Astrocyte of the spinal cord (primary cell): ENCODE data around the gene CUL7.

Experiments used
- DNase-seq: peaks from one replicate; pipeline ENCODE4 v3.0.0; 2011; ENCODE audit warnings: low read depth, low spot score
- H3K4me3 ChIP-seq: 2 replicates; pipeline ENCODE4 v1.5.1; 2011; ENCODE audit warnings: low read depth, mild to moderate bottlenecking, low read length, moderate library complexity
- in situ Hi-C: cut with HindIII; loops from 2 replicates; pipeline ENCODE4 v1.10.0; 2017; ENCODE audit warnings: low sequenced_read_pairs
- TF ChIP-seq, protein P1 (sequence below): IDR thresholded peaks from 2 replicates; pipeline ENCODE4 v1.5.1; 2012; ENCODE audit warnings: low read depth, mild to moderate bottlenecking, low read length, inconsistent platforms

The CUL7 gene

DNA sequence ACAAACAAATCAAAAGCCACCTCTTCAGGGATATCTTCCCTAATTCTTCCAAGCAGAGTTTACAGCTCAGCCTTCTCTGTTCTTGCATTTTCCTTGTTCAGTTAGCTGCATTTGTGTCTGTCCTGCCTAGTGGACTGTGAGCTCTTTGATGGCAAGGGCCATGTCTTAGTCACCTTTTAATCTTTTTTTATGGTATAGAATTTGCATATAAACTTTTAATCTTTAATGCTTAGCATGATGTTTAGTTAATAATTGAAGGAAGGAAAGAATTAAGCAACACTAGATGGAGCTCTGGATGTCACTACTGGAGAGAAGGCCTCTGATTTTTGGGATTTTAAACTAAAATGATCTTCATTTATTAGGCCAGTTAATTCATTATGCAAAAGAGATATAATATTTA lies 57.1 kb downstream of the CUL7 start:
- H3K4me3 ChIP-seq = no peak overlapping the region
- in situ Hi-C loops = no loop called here
- no peak for DNase-seq
- TF ChIP-seq, protein P1, sequence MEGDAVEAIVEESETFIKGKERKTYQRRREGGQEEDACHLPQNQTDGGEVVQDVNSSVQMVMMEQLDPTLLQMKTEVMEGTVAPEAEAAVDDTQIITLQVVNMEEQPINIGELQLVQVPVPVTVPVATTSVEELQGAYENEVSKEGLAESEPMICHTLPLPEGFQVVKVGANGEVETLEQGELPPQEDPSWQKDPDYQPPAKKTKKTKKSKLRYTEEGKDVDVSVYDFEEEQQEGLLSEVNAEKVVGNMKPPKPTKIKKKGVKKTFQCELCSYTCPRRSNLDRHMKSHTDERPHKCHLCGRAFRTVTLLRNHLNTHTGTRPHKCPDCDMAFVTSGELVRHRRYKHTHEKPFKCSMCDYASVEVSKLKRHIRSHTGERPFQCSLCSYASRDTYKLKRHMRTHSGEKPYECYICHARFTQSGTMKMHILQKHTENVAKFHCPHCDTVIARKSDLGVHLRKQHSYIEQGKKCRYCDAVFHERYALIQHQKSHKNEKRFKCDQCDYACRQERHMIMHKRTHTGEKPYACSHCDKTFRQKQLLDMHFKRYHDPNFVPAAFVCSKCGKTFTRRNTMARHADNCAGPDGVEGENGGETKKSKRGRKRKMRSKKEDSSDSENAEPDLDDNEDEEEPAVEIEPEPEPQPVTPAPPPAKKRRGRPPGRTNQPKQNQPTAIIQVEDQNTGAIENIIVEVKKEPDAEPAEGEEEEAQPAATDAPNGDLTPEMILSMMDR = no peak

DNA sequence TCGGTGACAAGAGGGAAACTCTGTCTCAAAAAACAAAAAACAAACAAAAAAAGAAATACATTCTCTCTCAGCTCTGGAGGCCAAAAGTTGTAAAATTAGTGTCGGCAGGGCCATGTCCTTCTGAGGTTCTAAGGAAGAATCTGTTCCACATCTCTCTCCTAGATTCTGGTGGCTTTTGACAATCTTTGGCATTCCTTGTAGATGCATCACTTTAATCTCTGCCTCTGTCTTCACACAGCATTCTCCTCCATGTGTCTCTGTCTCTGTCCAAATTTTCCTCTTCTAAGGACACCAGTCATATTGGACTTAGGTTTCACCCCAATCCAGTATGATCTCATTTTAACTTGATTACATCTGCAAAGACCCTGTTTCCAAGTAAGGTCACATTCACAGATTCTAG lies 60.2 kb downstream of the CUL7 start:
- DNase-seq = no peak
- no peak overlapping the region for H3K4me3 ChIP-seq
- TF ChIP-seq, protein P1 = no peak
- in situ Hi-C loops = no loop called here

DNA sequence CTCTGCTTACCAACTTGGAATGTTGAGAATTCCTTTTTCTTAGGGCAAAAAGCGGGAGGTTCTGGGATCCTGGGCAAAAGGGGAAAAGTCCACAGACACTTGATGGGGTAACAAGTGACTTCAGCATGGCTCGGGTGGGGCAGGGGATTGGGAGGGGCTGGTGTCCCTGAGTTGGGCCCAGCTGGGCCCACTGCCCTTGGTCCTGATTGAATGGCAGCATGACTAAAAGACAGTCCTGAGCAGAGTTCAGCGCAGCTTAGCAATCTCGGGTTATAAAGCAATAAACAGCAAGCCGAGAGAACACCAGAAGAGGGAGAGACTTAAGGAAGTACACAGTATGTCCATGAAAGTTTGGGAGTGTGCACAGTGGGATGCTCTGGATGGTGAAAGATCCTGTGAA lies 63.7 kb downstream of the CUL7 start:
- TF ChIP-seq, protein P1 = no peak
- DNase-seq = no peak
- no peak overlapping the region for H3K4me3 ChIP-seq
- in situ Hi-C loops = no loop called here

DNA sequence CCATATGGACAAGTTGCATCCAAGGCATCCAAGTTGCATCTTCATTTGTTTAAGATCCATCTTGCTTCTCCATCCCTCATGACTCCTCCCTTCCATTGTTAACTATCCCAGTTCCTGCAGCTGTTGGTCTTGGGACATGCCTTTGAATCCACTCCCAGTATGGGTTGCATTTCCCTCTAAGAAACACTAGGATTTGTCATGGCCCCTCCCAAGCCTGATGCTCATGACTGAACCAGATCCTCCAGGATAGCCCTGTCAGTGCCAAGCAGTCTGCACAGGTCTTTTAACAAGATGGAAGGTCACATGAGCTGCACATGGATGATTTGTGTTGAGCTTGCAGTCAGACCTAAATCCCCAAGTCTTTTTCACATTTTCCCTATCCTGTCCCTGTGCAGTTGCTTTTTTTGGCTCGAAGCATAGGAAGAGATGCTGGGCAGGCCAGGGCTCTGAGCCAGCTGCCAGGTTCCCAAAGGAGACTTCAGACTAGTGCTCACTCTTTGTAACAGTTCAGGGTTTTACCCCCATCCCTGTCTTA lies 65.1 kb downstream of the CUL7 start:
- H3K4me3 ChIP-seq = no peak overlapping the region
- TF ChIP-seq, protein P1 = no peak
- in situ Hi-C loops = no loop called here
- peak; percentile 14 for DNase-seq
